Subcutaneous adipose tissue (tissue), 4 donors: Measurements from ENCODE around the gene MALT1. TPM values are rescaled to one million over a fixed set of nuclear protein-coding genes. Genes with fewer than 3 reads are reported as not detected.

Experiments used
- total RNA-seq, 4 donors: library from RNA; depleted of rRNA; stranded (reverse); fragments of >200 nt; gene quantifications; one replicate each; pipeline ENCODE4 v1.1.0, GENCODE V29; 2016
- TF ChIP-seq, protein P1 (sequence below): fragments of 450-650 bp; IDR thresholded peaks from one replicate; pipeline ENCODE4 v1.5.1; 2016; ENCODE audit warnings: low read depth, mild to moderate bottlenecking, control low read depth, antibody characterized with exemption, moderate library complexity

Gene MALT1
- total RNA-seq, 4 donors from 2014 or later, result 26.0 to 32.3 (median 29.7) TPM

DNA sequence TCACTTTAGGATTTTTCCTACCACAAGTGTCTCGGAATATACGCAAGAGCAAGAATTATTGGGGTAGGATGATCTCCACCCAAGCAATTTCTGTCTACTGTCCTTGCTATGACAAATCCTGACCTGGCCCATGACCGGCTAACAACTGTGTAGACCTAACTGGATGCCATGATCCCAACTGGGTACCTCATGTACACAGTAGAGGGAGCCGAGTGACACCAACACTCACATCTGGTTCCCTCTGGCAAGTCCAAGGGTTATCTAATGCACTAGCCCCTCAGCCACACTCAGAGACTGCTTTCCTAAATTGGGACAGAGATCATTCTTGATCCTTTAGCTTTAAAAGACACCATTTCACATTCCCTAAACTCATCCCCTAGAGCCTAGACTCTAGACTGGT lies 132.7 kb downstream of the MALT1 start:
- TF ChIP-seq, protein P1, sequence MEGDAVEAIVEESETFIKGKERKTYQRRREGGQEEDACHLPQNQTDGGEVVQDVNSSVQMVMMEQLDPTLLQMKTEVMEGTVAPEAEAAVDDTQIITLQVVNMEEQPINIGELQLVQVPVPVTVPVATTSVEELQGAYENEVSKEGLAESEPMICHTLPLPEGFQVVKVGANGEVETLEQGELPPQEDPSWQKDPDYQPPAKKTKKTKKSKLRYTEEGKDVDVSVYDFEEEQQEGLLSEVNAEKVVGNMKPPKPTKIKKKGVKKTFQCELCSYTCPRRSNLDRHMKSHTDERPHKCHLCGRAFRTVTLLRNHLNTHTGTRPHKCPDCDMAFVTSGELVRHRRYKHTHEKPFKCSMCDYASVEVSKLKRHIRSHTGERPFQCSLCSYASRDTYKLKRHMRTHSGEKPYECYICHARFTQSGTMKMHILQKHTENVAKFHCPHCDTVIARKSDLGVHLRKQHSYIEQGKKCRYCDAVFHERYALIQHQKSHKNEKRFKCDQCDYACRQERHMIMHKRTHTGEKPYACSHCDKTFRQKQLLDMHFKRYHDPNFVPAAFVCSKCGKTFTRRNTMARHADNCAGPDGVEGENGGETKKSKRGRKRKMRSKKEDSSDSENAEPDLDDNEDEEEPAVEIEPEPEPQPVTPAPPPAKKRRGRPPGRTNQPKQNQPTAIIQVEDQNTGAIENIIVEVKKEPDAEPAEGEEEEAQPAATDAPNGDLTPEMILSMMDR, result no peak

Other genes with a start within 250 kb of the MALT1 start
- gene ALPK2, start 42.4 kb upstream of the MALT1 start, total RNA-seq, result 1 to 10 TPM in 1 of 4 donors, under 1 TPM in 3; 0.49 to 2.3 (median 0.70) TPM
- gene ZNF532, start 193.4 kb downstream of the MALT1 start, total RNA-seq, result 10 to 100 TPM; 37.2 to 66.1 (median 47.6) TPM